ENCODE data around the gene MAML1.

The MAML1 gene

DNA sequence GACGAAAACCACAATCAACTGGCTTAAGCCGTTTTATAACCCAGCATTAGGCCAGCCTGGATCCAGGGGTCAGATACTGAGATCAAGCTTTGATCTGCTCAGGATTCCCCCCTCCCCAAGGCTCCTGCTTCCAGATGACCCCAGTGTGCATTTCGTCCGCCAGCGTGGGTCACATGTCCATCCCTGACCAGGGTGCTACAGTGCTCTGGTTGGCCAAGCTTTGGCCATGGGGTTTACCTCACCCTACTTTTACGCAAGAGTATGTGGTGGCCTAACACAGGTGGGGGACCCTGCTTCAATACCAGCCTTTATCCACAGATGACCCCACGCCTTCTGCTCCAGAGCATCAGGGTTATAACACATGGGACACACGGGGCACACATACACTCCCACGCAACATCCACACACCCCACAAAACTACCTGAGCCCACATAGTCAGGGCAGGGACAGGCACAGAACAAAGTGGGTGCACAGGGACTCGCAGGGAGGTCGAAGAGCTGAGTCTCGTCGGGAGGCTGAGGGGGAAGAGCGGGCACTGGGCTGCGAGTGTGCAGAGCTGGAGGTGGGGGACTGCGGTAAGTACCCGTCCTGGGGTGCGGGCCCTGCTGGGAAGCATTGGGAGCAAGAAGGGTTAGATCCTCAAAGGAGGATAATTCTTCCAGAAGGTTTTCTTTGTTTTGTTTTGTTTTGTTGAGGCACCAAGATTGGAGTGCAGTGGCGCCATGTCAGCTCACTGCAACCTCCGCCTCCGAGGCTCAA lies 83.0 kb downstream of the MAML1 start:
- Histone ChIP-seq H3K4me1 (peaks cover 19% of the 10 kb centered on the region), H3K4me3 (ENCODE audit: low read depth, low read length) (no peak overlapping the region), H3K36me3 (peaks cover 9% of the 10 kb centered on the region), H3K27me3 (no peaks in the 10 kb centered on the region), H3K9me3 (no peaks in the 10 kb centered on the region)
- no peak for DNase-seq
- TF ChIP-seq, protein P1, sequence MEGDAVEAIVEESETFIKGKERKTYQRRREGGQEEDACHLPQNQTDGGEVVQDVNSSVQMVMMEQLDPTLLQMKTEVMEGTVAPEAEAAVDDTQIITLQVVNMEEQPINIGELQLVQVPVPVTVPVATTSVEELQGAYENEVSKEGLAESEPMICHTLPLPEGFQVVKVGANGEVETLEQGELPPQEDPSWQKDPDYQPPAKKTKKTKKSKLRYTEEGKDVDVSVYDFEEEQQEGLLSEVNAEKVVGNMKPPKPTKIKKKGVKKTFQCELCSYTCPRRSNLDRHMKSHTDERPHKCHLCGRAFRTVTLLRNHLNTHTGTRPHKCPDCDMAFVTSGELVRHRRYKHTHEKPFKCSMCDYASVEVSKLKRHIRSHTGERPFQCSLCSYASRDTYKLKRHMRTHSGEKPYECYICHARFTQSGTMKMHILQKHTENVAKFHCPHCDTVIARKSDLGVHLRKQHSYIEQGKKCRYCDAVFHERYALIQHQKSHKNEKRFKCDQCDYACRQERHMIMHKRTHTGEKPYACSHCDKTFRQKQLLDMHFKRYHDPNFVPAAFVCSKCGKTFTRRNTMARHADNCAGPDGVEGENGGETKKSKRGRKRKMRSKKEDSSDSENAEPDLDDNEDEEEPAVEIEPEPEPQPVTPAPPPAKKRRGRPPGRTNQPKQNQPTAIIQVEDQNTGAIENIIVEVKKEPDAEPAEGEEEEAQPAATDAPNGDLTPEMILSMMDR (IDR thresholded peaks at IDR 0.05; ENCODE audit: low read depth, low read length): no peak

DNA sequence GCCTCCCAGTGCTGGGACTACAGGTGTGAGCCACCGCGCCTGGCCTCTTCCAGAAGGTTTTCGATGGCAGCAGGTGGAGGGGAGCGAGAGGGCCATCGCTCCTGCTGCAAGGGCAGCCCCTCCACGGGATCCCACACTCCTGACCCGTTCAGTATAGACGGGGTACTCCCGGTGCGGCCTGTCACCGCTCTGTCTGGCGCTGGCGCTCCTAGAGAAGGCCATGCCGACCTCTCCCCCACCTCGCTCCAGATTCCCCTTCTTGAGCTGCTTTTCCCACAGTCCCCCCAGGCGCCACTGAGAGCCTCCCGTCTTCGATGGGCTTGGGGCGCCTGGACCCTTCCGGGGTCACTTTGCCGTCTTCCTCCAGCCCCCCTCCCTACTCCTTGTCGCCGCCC lies 83.8 kb downstream of the MAML1 start:
- Histone ChIP-seq H3K4me1 (peaks cover 19% of the 10 kb centered on the region), H3K27me3 (no peaks in the 10 kb centered on the region), H3K9me3 (no peaks in the 10 kb centered on the region), H3K36me3 (peaks cover 9% of the 10 kb centered on the region), H3K4me3 (ENCODE audit: low read depth, low read length) (no peak overlapping the region)
- TF ChIP-seq, protein P1 (IDR thresholded peaks at IDR 0.05; ENCODE audit: low read depth, low read length): no peak
- DNase-seq: no peak

DNA sequence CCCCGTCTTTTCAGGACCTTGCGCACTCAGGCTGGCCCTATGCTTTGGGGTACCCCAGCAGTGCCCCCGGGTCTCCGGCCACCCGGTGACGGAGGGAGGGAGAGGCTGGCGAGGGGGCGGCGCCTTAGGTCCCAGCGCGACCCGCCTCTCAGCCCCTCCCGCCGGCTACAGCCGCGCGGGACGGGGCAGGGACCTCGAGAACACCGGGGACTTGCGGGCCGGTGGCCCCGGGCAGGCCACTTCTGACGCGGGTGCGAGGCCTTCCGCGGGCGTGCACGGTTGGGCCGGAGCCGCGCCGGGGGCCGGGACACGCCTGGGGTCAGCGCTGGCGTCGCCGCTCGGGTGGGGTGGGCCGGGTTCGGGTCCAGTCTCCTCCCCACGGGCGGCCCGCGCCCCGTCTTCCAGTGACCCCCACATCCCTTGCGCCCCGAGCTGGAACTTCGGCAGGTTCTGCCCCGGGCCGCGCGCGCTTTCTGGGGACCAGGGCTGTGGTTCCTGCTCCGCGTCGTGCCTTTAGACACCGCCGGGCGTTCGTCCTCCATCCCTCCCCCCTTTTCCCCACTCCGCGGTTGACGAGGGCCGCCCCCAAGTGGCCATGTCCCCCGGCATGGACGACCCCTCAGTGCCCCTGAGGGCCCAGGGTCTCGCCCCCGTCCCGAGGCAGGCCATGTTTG lies 84.3 kb downstream of the MAML1 start:
- no peaks in the 10 kb centered on the region for H3K9me3 ChIP-seq
- H3K4me1 ChIP-seq: peaks cover 20% of the 10 kb centered on the region
- H3K36me3 ChIP-seq: peaks cover 7% of the 10 kb centered on the region
- DNase-seq: no peak
- H3K4me3 ChIP-seq (ENCODE audit: low read depth, low read length): peak overlapping the region; percentile 32
- TF ChIP-seq, protein P1 (IDR thresholded peaks at IDR 0.05; ENCODE audit: low read depth, low read length): peak; percentile 5; the same call in 1 of the 2 replicates
- H3K27me3 ChIP-seq: no peaks in the 10 kb centered on the region

GRCh38 chr5:179817470-179817840 lies 84.8 kb downstream of the MAML1 start:
- peaks cover 22% of the 10 kb centered on the region for H3K4me1 ChIP-seq
- TF ChIP-seq, protein P1 (IDR thresholded peaks at IDR 0.05; ENCODE audit: low read depth, low read length): no peak
- H3K27me3 ChIP-seq: no peaks in the 10 kb centered on the region
- peak overlapping the region; percentile 32 for H3K4me3 ChIP-seq (ENCODE audit: low read depth, low read length)
- DNase-seq: no peak
- H3K9me3 ChIP-seq: no peaks in the 10 kb centered on the region
- peaks cover 2% of the 10 kb centered on the region; the same call in 1 of the 2 replicates for H3K36me3 ChIP-seq

DNA sequence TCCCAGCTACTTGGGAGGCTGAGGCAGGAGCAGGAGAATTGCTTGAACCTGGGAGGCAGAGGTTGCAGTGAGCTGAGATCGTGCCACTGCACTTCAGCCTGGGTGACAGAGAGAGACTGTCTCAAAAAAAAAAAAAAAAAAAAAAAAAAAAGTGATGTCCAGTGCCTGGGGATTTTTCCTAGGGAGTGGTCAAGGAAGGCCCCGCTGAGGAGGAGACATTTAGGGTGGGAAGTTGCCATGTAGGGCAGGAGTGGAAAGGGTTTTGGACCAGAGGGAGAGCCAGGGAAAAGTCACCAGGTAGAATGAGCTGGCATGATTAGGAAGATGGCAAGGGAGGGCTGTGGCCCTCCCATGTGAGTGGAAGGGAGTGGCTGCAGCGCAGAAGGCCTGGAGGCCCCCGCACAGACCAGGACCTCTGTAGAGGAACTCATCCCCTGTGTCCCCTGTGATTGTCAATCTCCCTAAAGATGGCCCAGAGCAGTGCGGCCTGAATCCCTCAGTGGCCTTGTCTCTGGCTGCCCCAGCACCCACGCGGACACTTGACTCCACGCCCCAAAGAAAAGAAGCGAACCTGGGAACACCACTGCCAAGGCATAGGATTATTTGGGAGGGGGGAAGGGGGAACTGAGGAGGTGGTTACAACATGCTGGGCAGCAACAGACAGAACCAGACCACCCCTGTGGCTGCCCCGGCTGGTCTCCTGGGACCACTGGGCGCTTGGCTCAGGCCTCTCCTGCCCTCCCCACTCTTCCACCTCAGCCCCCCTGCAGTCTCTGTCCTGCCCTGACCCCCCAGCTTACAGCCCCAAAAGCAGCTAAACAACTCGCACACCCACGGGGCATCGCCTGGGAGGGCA lies 85.5 kb downstream of the MAML1 start:
- Histone ChIP-seq H3K36me3 (peaks cover 5% of the 10 kb centered on the region; the same call in 1 of the 2 replicates), H3K4me1 (peaks cover 22% of the 10 kb centered on the region), H3K4me3 (ENCODE audit: low read depth, low read length) (peak overlapping the region; percentile 24), H3K27me3 (no peaks in the 10 kb centered on the region), H3K9me3 (no peaks in the 10 kb centered on the region)
- TF ChIP-seq, protein P1 (IDR thresholded peaks at IDR 0.05; ENCODE audit: low read depth, low read length): no peak
- no peak for DNase-seq

Data from BE2C (cell line).